ENCODE data around the gene DBNDD1. TPM values are rescaled to one million over a fixed set of nuclear protein-coding genes. Genes with fewer than 3 reads are reported as not detected.

Gene DBNDD1
- total and polyA plus RNA-seq, 8 donors = 6.2 to 12.9 (median 9.5) TPM

- FAIRE-seq (no peak), ATAC-seq (no peak)
- WGBS, 2 donors = 90 to 94% methylated on average over 8 of the region's 8 CpGs
Measured at GRCh38 chr16:90032674-90033331, 13.5 kb upstream of the DBNDD1 start.

DNA sequence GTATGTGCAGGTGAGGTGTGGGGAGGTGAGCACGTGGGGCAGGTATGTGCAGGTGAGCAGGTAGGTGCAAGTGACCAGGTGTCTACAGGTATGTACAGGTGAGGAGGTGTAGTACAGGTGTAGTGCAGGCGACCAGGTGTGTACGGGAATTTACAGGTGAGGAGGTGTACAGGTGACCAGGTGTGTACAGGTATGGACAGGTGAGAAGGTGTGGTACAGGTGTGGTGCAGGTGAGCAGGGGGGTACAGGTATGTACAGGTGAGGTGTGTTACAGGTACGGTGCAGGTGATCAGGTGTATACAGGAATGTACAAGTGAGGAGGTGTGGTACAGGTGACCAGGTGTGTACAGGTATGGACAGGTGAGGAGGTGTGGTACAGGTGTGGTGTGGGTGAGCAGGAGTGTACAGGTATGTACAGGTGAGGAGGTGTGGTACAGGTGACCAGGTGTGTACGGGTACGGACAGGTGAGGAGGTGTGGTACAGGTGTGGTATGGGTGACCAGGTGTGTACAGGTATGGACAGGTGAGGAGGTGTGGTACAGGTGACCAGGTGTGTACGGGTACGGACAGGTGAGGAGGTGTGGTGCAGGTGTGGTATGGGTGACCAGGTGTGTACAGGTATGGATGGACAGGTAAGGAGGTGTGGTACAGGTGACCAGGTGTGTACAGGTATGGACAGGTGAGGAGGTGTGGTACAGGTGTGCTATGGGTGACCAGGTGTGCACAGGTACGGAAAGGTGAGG lies 12.8 kb upstream of the DBNDD1 start:
- H3K9me3 ChIP-seq = no peaks in the 10 kb centered on the region
- no peak overlapping the region for H3K4me3 ChIP-seq
- TF ChIP-seq, protein P1, sequence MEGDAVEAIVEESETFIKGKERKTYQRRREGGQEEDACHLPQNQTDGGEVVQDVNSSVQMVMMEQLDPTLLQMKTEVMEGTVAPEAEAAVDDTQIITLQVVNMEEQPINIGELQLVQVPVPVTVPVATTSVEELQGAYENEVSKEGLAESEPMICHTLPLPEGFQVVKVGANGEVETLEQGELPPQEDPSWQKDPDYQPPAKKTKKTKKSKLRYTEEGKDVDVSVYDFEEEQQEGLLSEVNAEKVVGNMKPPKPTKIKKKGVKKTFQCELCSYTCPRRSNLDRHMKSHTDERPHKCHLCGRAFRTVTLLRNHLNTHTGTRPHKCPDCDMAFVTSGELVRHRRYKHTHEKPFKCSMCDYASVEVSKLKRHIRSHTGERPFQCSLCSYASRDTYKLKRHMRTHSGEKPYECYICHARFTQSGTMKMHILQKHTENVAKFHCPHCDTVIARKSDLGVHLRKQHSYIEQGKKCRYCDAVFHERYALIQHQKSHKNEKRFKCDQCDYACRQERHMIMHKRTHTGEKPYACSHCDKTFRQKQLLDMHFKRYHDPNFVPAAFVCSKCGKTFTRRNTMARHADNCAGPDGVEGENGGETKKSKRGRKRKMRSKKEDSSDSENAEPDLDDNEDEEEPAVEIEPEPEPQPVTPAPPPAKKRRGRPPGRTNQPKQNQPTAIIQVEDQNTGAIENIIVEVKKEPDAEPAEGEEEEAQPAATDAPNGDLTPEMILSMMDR (IDR thresholded peaks at IDR 0.05) = no peak
- intact Hi-C loops (cut with DNase I) = no loop called here
- no peaks in the 10 kb centered on the region for H3K27me3 ChIP-seq
- FAIRE-seq = no peak
- no peaks in the 10 kb centered on the region for H3K4me1 ChIP-seq
- peaks cover 0 to 27% (median 10%) of the 10 kb centered on the region in 3 donors for H3K36me3 ChIP-seq
- 86 to 87% methylated on average over 9 of the region's 9 CpGs for WGBS, 2 donors
- peak in 1 of 6 donors; percentile 6 for DNase-seq
- H3K27ac ChIP-seq = no peak overlapping the region
- peak in 2 of 4 donors; percentile 14 to 24 for ATAC-seq

More at GRCh38 chr16:90032674-90033331, 13.5 kb upstream of the DBNDD1 start:
- no peak for DNase-seq
- intact Hi-C loops (cut with DNase I) = no loop called here
- Histone ChIP-seq H3K36me3 (peaks cover 0 to 34% (median 12%) of the 10 kb centered on the region in 3 donors), H3K4me1 (no peaks in the 10 kb centered on the region), H3K9me3 (no peaks in the 10 kb centered on the region), H3K27ac (no peak overlapping the region), H3K4me3 (no peak overlapping the region), H3K27me3 (no peaks in the 10 kb centered on the region)
- TF ChIP-seq, protein P1 (IDR thresholded peaks at IDR 0.05) = no peak

DNA sequence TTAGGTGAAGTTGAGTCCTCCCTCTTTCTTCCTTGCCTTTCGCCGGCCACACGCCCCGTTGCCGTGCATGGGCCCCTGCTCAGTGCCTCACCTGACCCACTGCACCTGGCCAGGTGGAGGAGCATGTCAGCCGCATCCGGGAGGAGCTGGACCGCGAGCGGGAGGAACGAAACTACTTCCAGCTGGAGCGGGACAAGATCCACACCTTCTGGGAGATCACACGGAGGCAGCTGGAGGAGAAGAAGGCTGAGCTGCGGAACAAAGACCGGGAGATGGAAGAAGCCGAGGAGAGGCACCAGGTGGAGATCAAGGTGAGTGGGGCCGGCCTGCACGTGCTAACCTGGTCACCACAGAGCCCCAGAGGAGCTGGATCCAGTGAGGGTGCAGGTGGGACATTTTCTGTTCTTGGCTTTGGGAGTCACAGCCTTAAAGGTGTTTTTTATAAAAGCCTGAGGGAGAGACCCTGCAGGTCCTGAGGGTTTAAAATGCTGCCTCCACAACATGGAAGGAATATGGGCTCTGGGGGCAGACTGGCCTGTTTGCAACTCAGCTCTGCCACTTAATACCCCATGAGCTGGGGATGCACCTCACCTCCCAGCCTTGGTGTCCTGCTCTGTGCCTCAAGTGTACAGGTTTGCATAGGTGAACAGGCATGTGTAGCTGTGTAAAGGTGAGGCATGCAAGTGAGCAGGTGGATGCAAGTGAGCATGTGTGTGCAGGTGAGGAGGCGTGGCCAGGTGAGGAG lies 12.1 kb upstream of the DBNDD1 start:
- ATAC-seq (no peak), FAIRE-seq (no peak), DNase-seq (peak in 1 of 6 donors; percentile 15)
- Histone ChIP-seq H3K27ac (no peak overlapping the region), H3K27me3 (no peaks in the 10 kb centered on the region), H3K4me1 (no peaks in the 10 kb centered on the region), H3K4me3 (no peak overlapping the region), H3K36me3 (peaks cover 0 to 20% (median 3%) of the 10 kb centered on the region in 3 donors), H3K9me3 (no peaks in the 10 kb centered on the region)
- WGBS, 2 donors = 91 to 93% methylated on average over 19 of the region's 19 CpGs
- intact Hi-C loops (cut with DNase I) = no loop called here
- TF ChIP-seq, protein P1 (IDR thresholded peaks at IDR 0.05) = no peak

DNA sequence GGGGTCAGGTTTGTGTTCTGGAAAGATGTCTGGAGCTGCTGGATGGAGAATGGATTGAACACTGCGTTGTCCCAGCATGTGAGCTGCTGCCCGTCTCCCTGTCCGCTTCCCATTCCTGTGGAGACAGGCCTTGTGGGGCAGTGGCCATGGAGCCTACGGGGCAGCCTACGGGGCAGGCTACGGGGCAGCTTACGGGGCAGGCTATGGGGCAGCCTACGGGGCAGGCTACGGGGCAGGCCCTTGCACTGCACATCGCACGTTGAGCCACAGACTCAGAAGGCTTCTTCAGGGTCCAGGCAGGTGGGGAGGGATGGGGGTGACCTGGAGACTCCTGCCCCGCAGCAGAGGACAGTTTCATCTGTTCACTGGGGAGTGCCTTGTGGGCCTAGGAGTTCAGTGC lies 9.7 kb upstream of the DBNDD1 start:
- H3K9me3 ChIP-seq = no peaks in the 10 kb centered on the region
- intact Hi-C loops (cut with DNase I) = no loop called here
- peak in 1 of 6 donors; percentile 16 for DNase-seq
- TF ChIP-seq, protein P1 (IDR thresholded peaks at IDR 0.05) = no peak
- H3K4me3 ChIP-seq = no peak overlapping the region
- H3K36me3 ChIP-seq = peaks cover 0 to 10% (median 0%) of the 10 kb centered on the region in 3 donors
- H3K27me3 ChIP-seq = no peaks in the 10 kb centered on the region
- no peak for ATAC-seq
- no peak for FAIRE-seq
- H3K27ac ChIP-seq = no peak overlapping the region
- H3K4me1 ChIP-seq = no peaks in the 10 kb centered on the region
- WGBS, 2 donors = 92% methylated on average over 12 of the region's 12 CpGs

Measured in pancreas (tissue), 10 donors.